AG10803 (cell line): Measurements from ENCODE around the gene MTFP1.

Source experiments
- DNase-seq: peaks from one replicate; pipeline ENCODE4 v3.0.0; 2010; ENCODE audit warnings: low read depth
- H3K4me3 ChIP-seq: 2 replicates; pipeline ENCODE4 v1.5.1; 2011; ENCODE audit warnings: mild to moderate bottlenecking, low read length, control low read depth
- CTCF ChIP-seq: conservative IDR thresholded peaks from 2 replicates; pipeline ENCODE4 v1.5.1; 2011; ENCODE audit warnings: mild to moderate bottlenecking, low read length, control low read depth, inconsistent platforms

Gene MTFP1

GRCh38 chr22:30435674-30436126, 10.1 kb downstream of the MTFP1 start:
- no peak for TF ChIP-seq CTCF
- no peak overlapping the region for H3K4me3 ChIP-seq
- no peak for DNase-seq

- no peak for TF ChIP-seq CTCF
- no peak for DNase-seq
- H3K4me3 ChIP-seq, result no peak overlapping the region
These were observed 10.6 kb downstream of the MTFP1 start for GRCh38 chr22:30436196-30436595.

GRCh38 chr22:30438559-30438958, 13.0 kb downstream of the MTFP1 start:
- DNase-seq, result no peak
- no peak for TF ChIP-seq CTCF
- H3K4me3 ChIP-seq, result no peak overlapping the region

GRCh38 chr22:30439226-30439625, 13.7 kb downstream of the MTFP1 start:
- no peak for DNase-seq
- no peak for TF ChIP-seq CTCF
- H3K4me3 ChIP-seq, result no peak overlapping the region

- no peak for DNase-seq
- no peak for TF ChIP-seq CTCF
- no peak overlapping the region for H3K4me3 ChIP-seq
These were observed 14.3 kb downstream of the MTFP1 start for GRCh38 chr22:30439836-30440235.

- no peak for DNase-seq
- H3K4me3 ChIP-seq, result no peak overlapping the region
- no peak for TF ChIP-seq CTCF
These were observed 15.5 kb downstream of the MTFP1 start for GRCh38 chr22:30441088-30441487.

- peak; percentile 44 for DNase-seq
- peak; percentile 65 for TF ChIP-seq CTCF
- no peak overlapping the region for H3K4me3 ChIP-seq
These were observed 19.3 kb downstream of the MTFP1 start for GRCh38 chr22:30444632-30445437.
